Measurements from ENCODE around the gene COL20A1.

The COL20A1 gene

DNA sequence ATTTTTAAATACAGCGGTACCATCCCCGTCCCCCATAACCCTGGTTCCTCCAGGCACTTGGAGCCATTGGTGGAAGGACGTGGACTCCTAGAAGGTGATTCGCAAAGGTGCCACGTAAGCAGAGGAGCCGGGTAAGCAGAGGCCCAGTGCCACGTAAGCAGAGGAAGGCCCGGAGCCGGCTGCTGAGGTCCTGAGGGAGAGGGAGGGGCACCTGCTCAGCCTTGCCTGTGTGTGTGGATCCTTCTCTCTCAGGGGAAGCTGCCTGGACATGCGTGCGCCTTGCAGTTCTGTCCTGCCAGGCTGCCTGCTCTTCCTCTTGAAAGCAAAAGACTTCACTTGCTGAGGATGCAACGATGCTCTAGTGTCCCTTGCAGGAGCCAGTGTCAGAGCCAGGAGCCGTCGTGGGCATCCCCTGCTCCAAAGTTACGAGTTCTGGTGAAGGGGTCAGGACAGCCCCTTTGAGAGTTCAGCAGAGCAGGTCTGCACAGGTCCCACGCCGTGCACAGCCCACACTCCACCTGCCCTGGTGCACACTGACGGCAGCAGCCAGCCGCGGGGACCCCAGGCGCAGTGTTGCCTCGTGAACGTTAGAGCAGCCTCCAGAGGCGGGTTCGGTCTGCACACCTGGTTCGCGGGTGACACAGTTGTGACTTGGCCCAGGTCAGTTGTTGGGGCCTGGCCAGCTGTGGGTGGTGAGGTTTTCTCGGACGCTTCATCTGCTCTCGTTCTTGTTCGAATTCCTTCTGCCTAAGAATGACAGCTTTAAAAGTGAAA lies 36.9 kb upstream of the COL20A1 start:
- TF ChIP-seq FOXP2 (optimal IDR thresholded peaks at IDR 0.05; ENCODE audit: borderline replicate concordance, extremely low read depth, extremely low read length, insufficient read depth) (no peak), POLR2AphosphoS5 (IDR thresholded peaks at IDR 0.05; ENCODE audit: low read depth, low read length) (no peak), TAF1 (IDR thresholded peaks at IDR 0.05; ENCODE audit: borderline replicate concordance, insufficient read depth, low read length) (no peak), SIN3A (IDR thresholded peaks at IDR 0.05; ENCODE audit: borderline replicate concordance, insufficient read depth, low read length) (no peak)

DNA sequence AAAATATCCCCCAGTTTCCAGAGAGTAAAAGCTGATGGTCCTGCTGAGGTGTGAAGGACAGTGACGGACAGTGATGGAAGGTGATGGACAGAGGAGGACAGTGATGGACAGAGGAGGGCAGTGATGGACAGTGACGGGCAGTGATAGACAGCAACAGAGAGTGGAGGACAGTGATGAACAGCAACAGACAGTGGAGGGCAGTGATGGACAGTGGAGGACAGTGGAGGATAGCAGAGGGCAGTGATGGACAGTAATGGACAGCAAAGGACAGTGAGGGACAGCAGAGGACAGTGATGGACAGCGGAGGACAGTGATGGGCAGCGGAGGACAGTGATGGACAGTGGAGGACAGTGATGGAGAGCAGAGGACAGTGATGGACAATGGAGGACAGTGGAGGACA lies 36.0 kb upstream of the COL20A1 start:
- TF ChIP-seq, protein P1, sequence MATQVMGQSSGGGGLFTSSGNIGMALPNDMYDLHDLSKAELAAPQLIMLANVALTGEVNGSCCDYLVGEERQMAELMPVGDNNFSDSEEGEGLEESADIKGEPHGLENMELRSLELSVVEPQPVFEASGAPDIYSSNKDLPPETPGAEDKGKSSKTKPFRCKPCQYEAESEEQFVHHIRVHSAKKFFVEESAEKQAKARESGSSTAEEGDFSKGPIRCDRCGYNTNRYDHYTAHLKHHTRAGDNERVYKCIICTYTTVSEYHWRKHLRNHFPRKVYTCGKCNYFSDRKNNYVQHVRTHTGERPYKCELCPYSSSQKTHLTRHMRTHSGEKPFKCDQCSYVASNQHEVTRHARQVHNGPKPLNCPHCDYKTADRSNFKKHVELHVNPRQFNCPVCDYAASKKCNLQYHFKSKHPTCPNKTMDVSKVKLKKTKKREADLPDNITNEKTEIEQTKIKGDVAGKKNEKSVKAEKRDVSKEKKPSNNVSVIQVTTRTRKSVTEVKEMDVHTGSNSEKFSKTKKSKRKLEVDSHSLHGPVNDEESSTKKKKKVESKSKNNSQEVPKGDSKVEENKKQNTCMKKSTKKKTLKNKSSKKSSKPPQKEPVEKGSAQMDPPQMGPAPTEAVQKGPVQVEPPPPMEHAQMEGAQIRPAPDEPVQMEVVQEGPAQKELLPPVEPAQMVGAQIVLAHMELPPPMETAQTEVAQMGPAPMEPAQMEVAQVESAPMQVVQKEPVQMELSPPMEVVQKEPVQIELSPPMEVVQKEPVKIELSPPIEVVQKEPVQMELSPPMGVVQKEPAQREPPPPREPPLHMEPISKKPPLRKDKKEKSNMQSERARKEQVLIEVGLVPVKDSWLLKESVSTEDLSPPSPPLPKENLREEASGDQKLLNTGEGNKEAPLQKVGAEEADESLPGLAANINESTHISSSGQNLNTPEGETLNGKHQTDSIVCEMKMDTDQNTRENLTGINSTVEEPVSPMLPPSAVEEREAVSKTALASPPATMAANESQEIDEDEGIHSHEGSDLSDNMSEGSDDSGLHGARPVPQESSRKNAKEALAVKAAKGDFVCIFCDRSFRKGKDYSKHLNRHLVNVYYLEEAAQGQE (IDR thresholded peaks at IDR 0.05; ENCODE audit: insufficient read depth in 1 of 2, low read depth in 2 of 2, low read length in 2 of 2): no peak
- TF ChIP-seq FOXP2 (optimal IDR thresholded peaks at IDR 0.05; ENCODE audit: borderline replicate concordance, extremely low read depth, extremely low read length, insufficient read depth): no peak
- no peak for TF ChIP-seq POLR2AphosphoS5 (IDR thresholded peaks at IDR 0.05; ENCODE audit: low read depth, low read length)
- no peak for TF ChIP-seq TAF1 (IDR thresholded peaks at IDR 0.05; ENCODE audit: borderline replicate concordance, insufficient read depth, low read length)
- no peak for TF ChIP-seq SIN3A (IDR thresholded peaks at IDR 0.05; ENCODE audit: borderline replicate concordance, insufficient read depth, low read length)

DNA sequence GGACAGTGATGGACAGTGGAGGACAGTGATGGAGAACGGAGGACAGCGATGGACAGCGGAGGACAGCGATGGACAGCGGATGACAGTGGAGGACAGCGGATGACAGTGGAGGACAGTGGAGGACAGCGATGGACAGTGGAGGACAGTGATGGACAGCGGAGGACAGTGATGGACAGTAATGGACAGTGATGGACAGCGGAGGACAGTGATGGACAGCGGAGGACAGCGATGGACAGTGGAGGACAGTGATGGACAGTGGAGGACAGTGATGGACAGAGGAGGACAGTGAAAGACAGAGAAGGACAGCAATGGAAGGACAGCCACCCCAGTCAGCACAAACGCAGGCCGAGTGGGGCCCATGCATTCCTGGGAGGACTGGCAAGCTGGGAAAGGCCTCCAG lies 35.4 kb upstream of the COL20A1 start:
- no peak for TF ChIP-seq POLR2AphosphoS5 (IDR thresholded peaks at IDR 0.05; ENCODE audit: low read depth, low read length)
- TF ChIP-seq TAF1 (IDR thresholded peaks at IDR 0.05; ENCODE audit: borderline replicate concordance, insufficient read depth, low read length): no peak
- TF ChIP-seq SIN3A (IDR thresholded peaks at IDR 0.05; ENCODE audit: borderline replicate concordance, insufficient read depth, low read length): no peak
- TF ChIP-seq FOXP2 (optimal IDR thresholded peaks at IDR 0.05; ENCODE audit: borderline replicate concordance, extremely low read depth, extremely low read length, insufficient read depth): no peak
- TF ChIP-seq, protein P1 (IDR thresholded peaks at IDR 0.05; ENCODE audit: insufficient read depth in 1 of 2, low read depth in 2 of 2, low read length in 2 of 2): no peak

DNA sequence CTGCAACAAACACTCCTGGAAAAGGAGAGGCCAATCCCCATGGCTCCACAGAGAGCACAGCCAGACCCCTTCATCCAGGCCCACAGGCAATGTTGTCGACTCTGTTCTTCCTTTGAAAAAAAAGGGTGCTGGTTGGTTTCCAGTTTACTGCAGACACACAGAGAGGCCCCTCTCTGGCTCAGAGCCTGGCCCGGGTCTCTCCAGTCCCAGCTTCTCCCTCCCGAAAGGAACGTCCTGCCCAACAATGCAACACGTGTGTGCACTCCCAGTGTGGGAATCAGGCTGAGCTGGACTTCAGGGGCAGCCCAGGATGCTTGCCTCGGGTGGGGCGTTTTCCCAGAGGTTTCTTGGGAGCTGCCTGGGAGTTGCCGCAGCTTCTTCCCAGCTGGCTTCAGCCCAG lies 34.2 kb upstream of the COL20A1 start:
- no peak for TF ChIP-seq TAF1 (IDR thresholded peaks at IDR 0.05; ENCODE audit: borderline replicate concordance, insufficient read depth, low read length)
- no peak for TF ChIP-seq SIN3A (IDR thresholded peaks at IDR 0.05; ENCODE audit: borderline replicate concordance, insufficient read depth, low read length)
- TF ChIP-seq, protein P1 (IDR thresholded peaks at IDR 0.05; ENCODE audit: insufficient read depth in 1 of 2, low read depth in 2 of 2, low read length in 2 of 2): no peak

DNA sequence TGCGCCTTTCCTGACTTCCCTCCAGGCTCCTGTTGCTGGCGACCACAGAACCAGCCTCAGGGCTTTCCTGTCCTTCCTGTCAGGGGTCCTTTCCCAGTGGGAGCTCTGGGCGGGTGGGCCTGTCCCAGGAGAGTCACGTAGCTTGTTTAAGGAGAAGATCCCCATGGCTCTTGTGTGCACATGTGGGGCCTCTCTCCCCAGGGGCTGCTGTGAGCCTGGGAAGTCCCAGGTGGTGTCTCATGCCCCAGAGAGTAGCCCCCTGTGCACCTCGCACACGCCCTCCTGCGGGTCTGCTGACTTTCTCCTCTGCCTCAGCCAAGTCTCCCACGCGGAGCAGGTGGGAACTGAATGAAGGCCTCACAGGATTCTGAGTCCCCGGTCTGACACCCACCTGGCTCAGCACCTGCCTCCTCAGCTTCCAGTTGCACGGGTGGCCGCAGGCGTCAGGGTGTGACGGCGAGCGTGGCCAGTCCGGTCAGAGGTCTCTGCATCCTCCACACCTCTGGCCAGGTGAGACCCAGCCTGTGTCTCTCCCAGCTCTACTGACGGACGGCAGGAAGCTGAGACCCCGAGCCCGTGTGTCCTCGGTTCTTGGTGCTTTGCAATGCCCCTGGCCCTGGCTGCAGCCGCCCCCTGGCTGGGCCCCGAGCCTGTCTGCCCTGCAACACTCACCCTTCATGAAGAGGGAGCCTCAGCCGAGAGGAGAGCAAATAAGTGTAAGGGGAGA lies 33.1 kb upstream of the COL20A1 start:
- TF ChIP-seq TAF1 (IDR thresholded peaks at IDR 0.05; ENCODE audit: borderline replicate concordance, insufficient read depth, low read length): no peak
- TF ChIP-seq, protein P1 (IDR thresholded peaks at IDR 0.05; ENCODE audit: insufficient read depth in 1 of 2, low read depth in 2 of 2, low read length in 2 of 2): no peak
- no peak for TF ChIP-seq SIN3A (IDR thresholded peaks at IDR 0.05; ENCODE audit: borderline replicate concordance, insufficient read depth, low read length)
- no peak for TF ChIP-seq FOXP2 (optimal IDR thresholded peaks at IDR 0.05; ENCODE audit: borderline replicate concordance, extremely low read depth, extremely low read length, insufficient read depth)
- no peak for TF ChIP-seq POLR2AphosphoS5 (IDR thresholded peaks at IDR 0.05; ENCODE audit: low read depth, low read length)

Measured in PFSK-1 (cell line).